GM19455 (cell line): Measurements from ENCODE around the gene GLI3.

Experiments used
- ATAC-seq: cut with Tn5 transposase; IDR thresholded peaks from one replicate; pipeline ENCODE4 v1.9.1; 2021; ENCODE audit not compliant: unreplicated experiment

Gene GLI3

GRCh38 chr7:42236266-42236975 lies 588 bp downstream of the GLI3 start:
- ATAC-seq = peak; percentile 12

GRCh38 chr7:42235741-42236161 lies 1.3 kb downstream of the GLI3 start:
- no peak for ATAC-seq

- ATAC-seq = no peak
Observed at GRCh38 chr7:42234736-42235135, 2.3 kb downstream of the GLI3 start.

GRCh38 chr7:42233695-42234331 lies 3.2 kb downstream of the GLI3 start:
- no peak for ATAC-seq

DNA sequence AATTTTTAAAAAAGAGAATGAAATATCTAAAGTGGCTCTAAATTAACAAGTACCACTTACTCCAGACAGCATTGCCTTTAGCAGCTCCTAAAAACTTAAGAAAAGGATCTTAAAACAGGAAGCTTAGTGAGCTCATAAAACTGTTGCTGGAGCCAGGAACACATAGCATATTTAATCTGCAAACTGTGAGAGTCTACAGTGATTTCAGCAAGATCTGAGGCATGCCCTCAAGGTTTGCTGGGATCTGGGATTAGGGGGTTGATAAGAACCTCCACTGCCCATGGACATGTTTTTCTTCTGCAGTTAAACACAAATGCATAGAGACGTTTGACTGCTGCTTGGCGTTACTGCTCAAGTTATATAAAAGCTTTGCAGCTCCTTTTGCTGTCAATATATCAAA lies 3.8 kb downstream of the GLI3 start:
- no peak for ATAC-seq

DNA sequence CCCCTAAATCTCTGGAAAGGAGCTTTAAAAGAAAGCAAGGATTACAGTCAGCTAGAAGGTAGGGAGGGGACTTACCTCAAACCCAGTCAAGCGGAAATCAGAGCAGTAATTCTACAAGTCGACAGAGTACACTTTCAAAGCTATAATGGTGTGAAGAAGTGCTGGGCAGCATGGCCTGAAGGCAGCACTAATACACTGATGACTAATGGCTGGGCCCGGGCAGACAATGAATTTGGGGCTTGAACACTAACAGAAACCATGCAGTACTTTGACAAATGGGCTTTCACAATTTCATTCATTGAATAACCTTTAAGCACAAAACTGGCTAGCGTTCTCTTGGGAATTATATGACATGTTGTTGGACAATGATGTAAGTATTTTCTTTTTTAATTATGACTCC lies 4.7 kb downstream of the GLI3 start:
- ATAC-seq = no peak

DNA sequence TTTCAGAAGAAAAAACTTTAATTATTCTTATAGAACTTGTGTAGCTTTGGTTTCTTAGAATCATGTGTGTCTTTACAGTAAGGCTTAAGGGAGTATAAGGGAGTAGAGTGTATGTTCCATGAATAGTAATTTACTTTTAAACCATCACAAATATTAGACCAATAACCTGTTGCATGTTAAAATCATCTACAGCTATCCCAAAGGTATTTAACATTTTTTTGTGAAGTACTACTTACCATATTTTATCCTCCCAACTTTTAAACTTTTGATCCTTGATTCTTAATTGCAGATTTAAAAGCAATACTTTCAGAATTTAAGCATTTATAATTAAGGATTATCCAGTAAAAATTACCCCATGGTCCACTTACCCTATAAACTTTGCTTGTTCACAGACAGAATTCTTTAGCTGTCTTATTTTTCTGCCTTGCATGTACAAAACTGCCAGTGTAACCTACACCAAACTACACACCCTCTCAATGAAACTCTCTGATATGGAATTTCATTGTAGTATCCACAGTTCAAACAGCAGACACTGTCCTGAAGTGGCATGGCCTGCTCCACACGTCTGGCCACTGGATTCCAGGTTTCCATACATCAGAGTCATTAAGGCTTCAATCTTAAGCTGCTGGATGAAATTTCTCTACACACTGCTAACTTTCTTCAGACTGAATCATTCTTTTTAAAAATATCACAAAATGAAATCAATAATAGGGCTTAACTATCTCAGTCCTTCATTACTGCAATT lies 5.8 kb downstream of the GLI3 start:
- no peak for ATAC-seq

- ATAC-seq = no peak
Observed at GRCh38 chr7:42227936-42228591, 8.9 kb downstream of the GLI3 start.

GRCh38 chr7:42227541-42227935 lies 9.5 kb downstream of the GLI3 start:
- no peak for ATAC-seq

GRCh38 chr7:42227021-42227420 lies 10.0 kb downstream of the GLI3 start:
- no peak for ATAC-seq

DNA sequence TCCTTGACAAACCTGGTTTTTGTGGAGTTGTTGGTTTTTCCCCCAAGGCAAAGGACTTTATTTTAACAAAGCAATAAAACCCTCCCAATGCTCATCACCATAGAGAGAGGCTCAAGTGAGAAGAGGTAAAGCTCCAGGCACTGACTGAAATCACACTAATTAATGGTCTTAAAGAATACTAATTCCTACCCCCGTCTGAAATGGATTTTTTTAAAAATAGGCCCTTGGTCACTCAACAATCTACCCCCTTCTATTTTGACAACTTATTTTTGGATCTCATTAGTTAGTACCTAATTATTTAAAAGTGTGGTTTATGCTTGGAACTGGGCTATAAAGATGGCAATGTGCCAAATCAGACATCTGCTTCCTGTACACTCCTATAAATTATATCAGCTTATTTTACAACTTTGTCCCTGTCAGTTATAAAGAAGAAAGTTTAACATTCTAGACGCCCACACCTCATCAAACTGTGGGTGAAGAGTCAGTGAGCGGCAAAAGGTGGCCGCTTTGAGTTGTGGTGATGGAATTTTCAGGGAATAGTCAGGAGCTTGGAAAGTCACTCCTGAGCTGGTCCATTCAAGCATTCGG lies 10.6 kb downstream of the GLI3 start:
- ATAC-seq = no peak

DNA sequence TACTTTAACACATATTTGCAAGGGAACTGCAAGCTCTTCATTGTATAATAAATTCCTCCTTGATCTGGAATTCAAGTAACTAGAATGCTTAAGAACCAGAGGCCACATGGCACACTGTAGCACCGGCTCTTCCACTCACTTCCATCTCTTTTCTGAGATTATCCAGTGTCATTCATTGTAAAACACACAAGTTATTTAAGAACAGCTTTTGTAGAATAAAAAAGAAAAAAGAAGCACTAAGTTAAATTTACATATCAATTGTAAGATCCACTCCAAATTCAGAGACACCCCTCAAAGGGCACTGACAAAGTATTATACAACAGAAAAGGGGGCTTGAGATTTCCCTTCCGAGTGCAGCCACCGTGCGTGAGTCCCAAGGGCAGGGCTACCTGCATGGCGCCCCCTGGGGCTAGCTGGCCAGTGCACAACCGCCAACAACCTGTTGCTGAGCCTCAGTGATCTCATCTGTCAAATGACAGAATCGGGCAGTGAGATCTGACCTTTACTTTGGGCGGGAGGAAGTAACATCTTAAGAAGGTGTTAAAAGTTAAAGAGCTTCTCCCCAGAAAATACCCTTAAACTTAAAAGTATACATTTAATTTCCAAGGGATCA lies 12.5 kb downstream of the GLI3 start:
- ATAC-seq = no peak

- ATAC-seq = no peak
Observed at GRCh38 chr7:42222891-42223290, 14.1 kb downstream of the GLI3 start.

DNA sequence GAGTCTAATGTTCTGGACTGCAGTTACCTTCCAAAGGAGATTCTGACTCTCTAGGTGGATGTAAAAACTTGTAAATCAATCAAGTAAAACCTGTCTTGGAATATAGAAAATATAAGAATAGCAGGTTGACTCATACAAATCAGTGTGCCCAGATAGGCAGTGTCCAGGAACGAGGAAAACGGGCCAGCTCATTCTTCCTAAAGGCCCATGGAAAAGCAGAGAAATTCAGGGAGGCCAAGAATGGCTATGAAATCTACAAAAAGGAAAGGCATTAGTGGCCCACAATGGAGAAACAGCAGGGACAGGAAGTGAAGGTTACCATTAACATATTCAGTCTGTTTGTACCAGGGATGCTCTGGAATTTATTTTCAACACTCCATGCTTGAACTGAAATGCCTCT lies 14.9 kb downstream of the GLI3 start:
- ATAC-seq = no peak

DNA sequence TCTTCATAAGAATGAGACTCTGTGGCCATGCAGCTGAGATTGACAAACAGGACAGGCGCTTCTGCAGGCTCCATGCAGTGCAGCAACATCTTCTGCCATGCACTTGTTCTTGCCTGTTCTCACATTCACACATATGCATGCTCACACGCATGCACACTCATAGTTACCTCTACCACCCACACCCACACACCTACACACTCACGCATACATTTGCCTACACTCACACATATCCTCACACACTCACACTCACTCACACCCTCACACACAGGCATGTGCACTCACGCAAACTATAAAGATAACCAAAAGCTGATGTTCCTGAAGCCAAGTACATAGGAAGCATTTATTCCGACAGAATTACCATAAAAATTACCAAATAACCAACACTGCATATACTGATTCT lies 15.7 kb downstream of the GLI3 start:
- ATAC-seq = no peak

GRCh38 chr7:42219447-42219846 lies 17.6 kb downstream of the GLI3 start:
- no peak for ATAC-seq

GRCh38 chr7:42218248-42218647 lies 18.8 kb downstream of the GLI3 start:
- ATAC-seq = no peak

DNA sequence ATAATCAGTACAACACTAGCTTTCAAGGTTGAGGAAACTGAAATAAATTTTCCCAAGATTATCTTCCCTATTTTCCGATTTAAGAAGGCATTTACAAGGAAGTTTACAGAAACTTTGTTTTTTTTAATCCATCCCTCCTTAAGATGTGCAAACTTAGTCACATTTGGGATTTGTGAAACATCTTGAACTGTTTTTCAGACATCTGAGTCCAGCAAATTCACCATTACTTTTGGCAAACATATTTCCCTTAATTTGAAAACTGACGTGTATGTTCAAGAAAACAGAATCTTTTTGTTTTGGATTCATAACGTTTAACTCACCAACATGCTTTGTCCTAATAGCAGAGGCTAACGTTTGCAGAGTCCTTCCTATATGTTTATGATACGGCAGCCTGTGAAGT lies 19.5 kb downstream of the GLI3 start:
- no peak for ATAC-seq

GRCh38 chr7:42217053-42217452 lies 20.0 kb downstream of the GLI3 start:
- no peak for ATAC-seq

- no peak for ATAC-seq
Observed at GRCh38 chr7:42214060-42214679, 22.8 kb downstream of the GLI3 start.
